Astrocyte (in vitro differentiated cells and primary cell): ENCODE data around the gene PPP6R2. TPM values are rescaled to one million over a fixed set of nuclear protein-coding genes. Genes with fewer than 3 reads are reported as not detected.

Experiments
- DNase-seq: peaks from one replicate; pipeline ENCODE4 v3.0.0-alpha.2; 2010; ENCODE audit warnings: low read depth
- FAIRE-seq: peaks from 2 replicates; lab custom pipeline; 2011; peaks lifted over from hg19 to GRCh38; lab: Jason Lieb, UNC
- H2AFZ ChIP-seq: 2 replicates; pipeline ENCODE4 v1.6.0; 2012; ENCODE audit warnings: low read depth, low read length, inconsistent platforms
- H3K27ac ChIP-seq: 2 replicates; pipeline ENCODE4 v1.5.1; 2011; ENCODE audit warnings: low read depth, low read length, inconsistent platforms
- H3K27me3 ChIP-seq: 2 replicates; pipeline ENCODE4 v1.6.0; 2011; ENCODE audit warnings: low read length, inconsistent platforms; ENCODE audit not compliant: insufficient read depth
- H3K36me3 ChIP-seq: 2 replicates; pipeline ENCODE4 v1.5.1; 2011; ENCODE audit warnings: low read length, inconsistent platforms; ENCODE audit not compliant: insufficient read depth
- H3K4me1 ChIP-seq: 2 replicates; pipeline ENCODE4 v1.5.1; 2011; ENCODE audit warnings: low read length, inconsistent platforms; ENCODE audit not compliant: insufficient read depth
- H3K4me2 ChIP-seq: 2 replicates; pipeline ENCODE4 v1.6.0; 2012; ENCODE audit warnings: low read length, inconsistent platforms
- H3K4me3 ChIP-seq: 2 replicates; pipeline ENCODE4 v1.5.1; 2011; ENCODE audit warnings: low read depth, mild to moderate bottlenecking, low read length, inconsistent platforms; ENCODE audit not compliant: insufficient read depth
- H3K79me2 ChIP-seq: 2 replicates; pipeline ENCODE4 v1.6.0; 2012; ENCODE audit warnings: mild to moderate bottlenecking, low read length, inconsistent platforms; ENCODE audit not compliant: insufficient read depth
- H3K9ac ChIP-seq: 2 replicates; pipeline ENCODE4 v1.6.0; 2012; ENCODE audit warnings: mild to moderate bottlenecking, low read length, inconsistent platforms
- H3K9me3 ChIP-seq: 2 replicates; pipeline ENCODE4 v1.5.1; 2012; ENCODE audit warnings: low read depth, mild to moderate bottlenecking, low read length, inconsistent platforms; ENCODE audit not compliant: insufficient read depth
- H4K20me1 ChIP-seq: 2 replicates; pipeline ENCODE4 v1.6.0; 2012; ENCODE audit warnings: low read length, inconsistent platforms; ENCODE audit not compliant: insufficient read depth
- H3K27ac Mint-ChIP-seq: one replicate; pipeline ENCODE4 v1.8.0; 2021; ENCODE audit warnings: mild to moderate bottlenecking, mixed read lengths; ENCODE audit not compliant: unreplicated experiment
- H3K27me3 Mint-ChIP-seq: one replicate; pipeline ENCODE4 v1.8.0; 2021; ENCODE audit warnings: low read depth, mixed read lengths; ENCODE audit not compliant: unreplicated experiment
- H3K36me3 Mint-ChIP-seq: one replicate; pipeline ENCODE4 v1.8.0; 2021; ENCODE audit warnings: low read depth, mixed read lengths; ENCODE audit not compliant: unreplicated experiment
- H3K4me1 Mint-ChIP-seq: one replicate; pipeline ENCODE4 v1.8.0; 2021; ENCODE audit warnings: low read depth, mixed read lengths; ENCODE audit not compliant: unreplicated experiment
- H3K4me3 Mint-ChIP-seq: one replicate; pipeline ENCODE4 v1.8.0; 2021; ENCODE audit warnings: mild to moderate bottlenecking, moderate library complexity, mixed read lengths; ENCODE audit not compliant: unreplicated experiment
- H3K9me3 Mint-ChIP-seq: one replicate; pipeline ENCODE4 v1.8.0; 2021; ENCODE audit warnings: mild to moderate bottlenecking, mixed read lengths; ENCODE audit not compliant: unreplicated experiment
- CTCF ChIP-seq: IDR thresholded peaks from 2 replicates; pipeline ENCODE4 v1.5.1; 2011; ENCODE audit warnings: low read depth, mild to moderate bottlenecking, inconsistent platforms, low read length, moderate library complexity; ENCODE audit not compliant: insufficient read depth
- EZH2 ChIP-seq: IDR thresholded peaks from 2 replicates; pipeline ENCODE4 v1.6.1; 2012; ENCODE audit warnings: mild to moderate bottlenecking, low read length, inconsistent platforms; ENCODE audit not compliant: insufficient read depth
- total RNA-seq: library from RNA; stranded (reverse); gene quantifications from 2 replicates; pipeline ENCODE4 v1.2.1, GENCODE V29; 2021

PPP6R2 gene
- total RNA-seq, 1 donor from 2014 or later: 48.3 TPM

GRCh38 chr22:50304528-50305392, 38.4 kb upstream of the PPP6R2 start:
- TF ChIP-seq EZH2: no peak
- Mint-ChIP-seq H3K9me3 (no peaks in the 10 kb centered on the region), H3K36me3 (peaks cover 2% of the 10 kb centered on the region), H3K4me1 (peaks cover 26% of the 10 kb centered on the region), H3K27me3 (no peaks in the 10 kb centered on the region), H3K27ac (peak overlapping the region; percentile 99), H3K4me3 (peak overlapping the region; percentile 93)
- H3K79me2 ChIP-seq: peaks cover 74% of the 10 kb centered on the region
- no peak for FAIRE-seq
- H3K27ac ChIP-seq: peak overlapping the region; percentile 82
- no peak overlapping the region for H2AFZ ChIP-seq
- H3K27me3 ChIP-seq: no peaks in the 10 kb centered on the region
- peak; percentile 41 for DNase-seq
- peak overlapping the region; percentile 100 for H3K4me2 ChIP-seq
- peak overlapping the region; percentile 96 for H3K9ac ChIP-seq
- peaks cover 74% of the 10 kb centered on the region for H3K4me1 ChIP-seq
- peak overlapping the region; percentile 78 for H3K4me3 ChIP-seq
- no peaks in the 10 kb centered on the region for H3K9me3 ChIP-seq
- peaks cover 58% of the 10 kb centered on the region for H4K20me1 ChIP-seq
- H3K36me3 ChIP-seq: no peaks in the 10 kb centered on the region

GRCh38 chr22:50305393-50305922, 37.7 kb upstream of the PPP6R2 start:
- peak overlapping the region; percentile 99 for H3K27ac Mint-ChIP-seq
- FAIRE-seq: no peak

More at GRCh38 chr22:50305393-50305922, 37.7 kb upstream of the PPP6R2 start:
- Histone ChIP-seq H3K4me1 (peaks cover 71% of the 10 kb centered on the region), H2AFZ (no peak overlapping the region), H3K36me3 (no peaks in the 10 kb centered on the region), H3K27ac (peak overlapping the region; percentile 82), H3K4me2 (peak overlapping the region; percentile 100), H4K20me1 (peaks cover 52% of the 10 kb centered on the region), H3K27me3 (no peaks in the 10 kb centered on the region), H3K4me3 (peak overlapping the region; percentile 78), H3K9me3 (no peaks in the 10 kb centered on the region), H3K79me2 (peaks cover 67% of the 10 kb centered on the region), H3K9ac (peak overlapping the region; percentile 96)
- no peak for DNase-seq
- peaks cover 4% of the 10 kb centered on the region for H3K36me3 Mint-ChIP-seq
- H3K9me3 Mint-ChIP-seq: no peaks in the 10 kb centered on the region
- H3K4me3 Mint-ChIP-seq: peak overlapping the region; percentile 93
- H3K4me1 Mint-ChIP-seq: peaks cover 28% of the 10 kb centered on the region
- H3K27me3 Mint-ChIP-seq: no peaks in the 10 kb centered on the region
- TF ChIP-seq CTCF (no peak), EZH2 (no peak)
